NOMO-1 treated with DMSO at 0.1 percent for 48 hours (cell line): ENCODE results near the gene TMEM273.

Source experiments
- DNase-seq: peaks from one replicate; lab custom pipeline; 2025; ENCODE audit not compliant: unreplicated experiment; lab: John Stamatoyannopoulos, UW

The TMEM273 gene

GRCh38 chr10:49176310-49177268, 11.6 kb downstream of the TMEM273 start:
- DNase-seq, result no peak

- no peak for DNase-seq
Observed at GRCh38 chr10:49175587-49176309, 12.4 kb downstream of the TMEM273 start.

DNA sequence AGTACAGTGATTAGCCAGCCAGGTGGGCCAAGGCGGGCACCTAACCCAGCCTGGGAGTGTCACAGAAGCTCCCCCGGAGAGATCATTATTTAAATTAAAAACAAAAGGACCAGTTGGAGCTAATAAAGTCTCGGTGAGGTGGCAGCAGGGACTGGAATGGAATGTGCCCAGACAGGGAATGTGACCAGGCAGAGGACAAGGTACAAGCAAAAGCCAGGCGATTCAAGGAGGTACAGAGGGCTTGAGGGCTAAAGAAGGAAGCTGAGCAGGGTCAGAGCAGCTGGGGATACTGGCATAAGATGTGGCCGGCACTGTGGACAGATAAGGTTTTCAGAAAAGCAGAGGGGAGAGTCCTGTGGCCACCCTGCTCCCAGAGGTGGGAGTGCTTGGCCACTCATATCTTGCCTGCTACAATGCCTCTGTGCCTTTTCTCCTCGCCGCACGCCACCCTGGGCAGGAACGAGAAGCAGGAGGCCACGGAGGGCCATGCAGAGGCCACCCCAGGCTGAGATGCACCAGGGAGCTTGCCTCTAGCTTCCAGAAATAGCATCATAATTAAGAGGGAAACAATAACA, 13.2 kb downstream of the TMEM273 start:
- no peak for DNase-seq

DNA sequence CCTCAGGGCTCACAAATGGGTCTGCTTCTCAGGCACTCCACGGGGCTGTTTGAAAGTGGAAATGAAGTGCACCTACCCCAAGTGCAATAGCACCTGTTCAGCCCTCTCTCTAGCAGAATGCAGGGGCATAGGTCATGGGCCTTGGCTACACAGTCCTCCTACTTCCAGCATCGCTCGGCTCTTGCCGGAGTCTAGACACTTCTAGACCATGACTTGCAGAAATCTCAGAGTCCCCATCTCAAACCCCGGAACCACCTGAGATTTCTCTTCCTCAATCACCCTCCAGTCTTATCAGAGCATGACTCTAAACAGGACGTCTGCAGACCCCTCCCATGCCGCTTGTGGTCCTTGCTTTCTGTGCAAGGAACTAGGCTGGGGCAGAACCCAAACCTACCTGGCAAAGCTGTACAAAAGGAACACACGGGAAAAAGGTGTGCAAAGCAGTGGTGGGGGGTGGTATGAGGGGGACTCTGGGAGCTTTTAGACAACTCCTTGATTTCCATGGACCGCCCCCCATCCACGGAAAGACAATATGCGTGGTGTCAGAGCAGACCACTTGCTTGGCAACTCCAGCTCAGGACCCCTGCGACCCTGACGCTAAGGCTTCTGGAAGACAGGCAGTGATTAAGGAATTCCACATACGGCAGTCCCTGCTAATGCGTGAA, 13.8 kb downstream of the TMEM273 start:
- DNase-seq, result no peak

- no peak for DNase-seq
Observed at GRCh38 chr10:49173853-49174252, 14.3 kb downstream of the TMEM273 start.

DNA sequence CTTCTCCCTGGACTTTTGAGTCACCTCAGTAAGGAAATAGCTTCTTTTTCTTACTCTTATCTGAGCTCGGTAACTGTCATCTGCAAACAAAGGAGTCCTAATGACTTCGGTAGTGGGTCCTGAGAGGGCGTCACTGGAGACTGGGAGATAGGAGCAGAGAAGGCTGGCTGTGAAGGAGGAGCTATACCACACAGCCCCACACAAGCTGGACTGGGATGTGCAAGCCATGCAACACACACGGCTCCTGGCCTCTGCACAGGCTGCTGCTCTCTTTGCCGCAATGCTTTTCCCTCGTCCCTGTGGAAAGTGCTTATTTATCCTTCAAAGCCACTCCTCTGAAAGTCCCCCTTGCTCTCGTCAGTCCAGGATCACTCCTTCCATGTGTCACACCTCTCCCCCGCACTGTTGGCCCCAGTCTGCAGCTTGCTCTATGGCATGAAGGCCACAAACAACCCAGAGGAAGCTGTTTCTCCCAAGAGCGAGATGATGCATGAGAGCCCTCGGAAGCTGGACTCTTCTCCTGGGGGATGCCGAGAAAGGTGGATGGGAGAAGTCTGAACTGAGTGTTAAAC, 14.9 kb downstream of the TMEM273 start:
- DNase-seq, result no peak

DNA sequence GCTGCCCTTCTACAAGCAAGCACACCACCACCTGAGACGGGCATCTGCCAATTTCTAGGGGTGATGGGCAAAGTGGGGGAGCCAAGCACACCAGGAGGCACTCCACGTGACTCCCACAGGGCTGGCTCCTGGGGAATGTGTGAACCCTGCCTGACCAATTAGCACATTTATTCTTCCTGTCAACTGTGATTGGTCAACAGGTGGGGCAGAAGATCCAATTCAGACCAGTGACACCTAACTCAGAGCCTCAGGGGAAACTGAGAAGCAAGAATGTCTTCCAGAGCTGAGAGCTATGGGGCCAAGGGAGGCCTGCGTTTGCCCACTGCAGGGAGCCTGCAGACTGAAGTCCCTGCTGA, 15.4 kb downstream of the TMEM273 start:
- DNase-seq, result no peak

DNA sequence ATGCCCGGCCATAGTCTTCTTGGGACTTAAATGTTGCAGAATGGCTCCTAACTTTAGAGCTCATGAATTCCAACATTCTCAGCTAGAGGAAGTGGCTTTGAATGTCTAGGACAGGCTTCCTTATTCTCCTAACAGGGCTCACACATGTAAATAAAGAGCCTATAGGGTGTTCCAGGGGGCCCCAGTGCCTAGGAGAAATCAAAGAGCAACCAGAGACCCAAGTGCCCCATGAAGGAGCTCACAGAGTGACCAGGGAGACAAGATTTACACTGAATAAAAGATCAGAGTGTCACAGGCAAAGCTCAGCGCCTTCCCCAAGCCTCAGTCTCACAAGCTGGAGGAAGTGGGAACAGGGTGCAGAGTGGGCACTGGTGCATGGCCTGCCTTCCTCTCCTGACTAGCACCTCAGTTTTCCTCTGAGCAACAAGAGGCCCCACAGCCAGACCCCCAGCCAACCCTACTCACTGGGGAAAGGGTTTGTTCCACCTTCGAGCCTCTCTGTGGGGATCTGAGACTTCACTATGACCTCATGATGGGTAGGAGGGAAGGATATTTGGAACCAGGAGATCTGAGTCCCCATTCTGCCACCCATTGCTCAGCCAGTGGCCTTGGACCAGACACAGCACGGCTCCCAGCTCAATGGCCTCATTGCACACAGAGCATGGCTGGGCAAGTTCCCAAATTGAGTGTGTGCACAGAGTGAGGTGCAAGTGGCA, 16.0 kb downstream of the TMEM273 start:
- DNase-seq, result no peak

DNA sequence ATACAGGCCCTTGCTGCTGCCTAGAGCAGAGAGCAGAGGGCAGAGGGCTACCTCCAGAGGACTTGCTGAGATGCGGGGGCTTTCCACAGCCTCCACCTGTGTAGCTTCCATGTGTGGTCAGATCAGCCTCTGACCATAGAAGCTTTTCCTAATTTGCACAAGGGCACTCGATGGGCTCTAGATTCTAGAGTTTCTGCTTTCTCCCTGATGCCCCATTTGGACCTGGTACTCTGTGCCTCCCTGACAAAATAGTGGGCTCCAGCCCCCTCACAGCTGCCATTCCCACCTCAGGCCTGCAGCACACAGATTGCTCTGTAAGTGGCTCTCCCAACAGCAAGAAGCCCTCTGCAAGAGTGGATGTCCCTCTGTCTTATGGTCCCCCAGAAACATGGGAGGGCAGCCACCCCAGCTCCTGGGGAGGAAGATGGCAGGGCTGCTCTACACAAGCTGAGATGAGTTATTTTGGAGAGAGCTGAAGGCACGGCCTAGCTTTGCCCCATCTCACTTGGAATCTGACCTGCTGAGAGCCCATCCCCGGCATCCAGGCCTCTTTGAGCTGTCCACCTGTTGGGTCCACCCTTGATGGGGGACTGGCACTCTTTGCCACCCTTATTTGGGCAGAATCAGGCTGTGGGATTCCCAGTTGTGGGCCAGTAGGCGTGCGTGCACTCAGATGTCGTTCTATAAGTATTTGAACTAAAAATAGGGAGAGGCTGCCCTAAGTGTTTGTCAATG, 16.7 kb downstream of the TMEM273 start:
- no peak for DNase-seq

- no peak for DNase-seq
Observed at GRCh38 chr10:49170632-49171325, 17.4 kb downstream of the TMEM273 start.

DNA sequence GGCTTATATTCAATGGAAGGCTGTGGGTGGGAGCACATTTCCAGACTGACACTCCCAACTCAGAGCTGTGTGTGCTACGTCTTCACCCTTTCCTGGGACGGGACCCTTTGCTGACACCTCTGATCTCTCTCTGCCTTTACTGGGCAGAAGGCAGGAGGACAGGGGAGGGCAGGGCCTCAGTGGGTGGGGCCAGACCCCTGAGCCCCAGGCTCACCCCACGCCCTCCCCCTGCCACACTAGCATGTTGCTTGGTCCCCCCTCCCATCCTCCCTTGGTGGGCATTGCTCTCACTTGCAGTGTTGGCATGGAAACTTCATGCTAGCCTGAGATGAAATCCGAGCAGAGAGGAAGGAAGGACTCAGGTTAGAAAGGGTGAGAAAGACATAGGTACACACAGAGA, 18.4 kb downstream of the TMEM273 start:
- DNase-seq, result no peak

GRCh38 chr10:49168831-49169500, 19.2 kb downstream of the TMEM273 start:
- DNase-seq, result peak; percentile 60

GRCh38 chr10:49168171-49168540, 20.0 kb downstream of the TMEM273 start:
- no peak for DNase-seq

- DNase-seq, result no peak
Observed at GRCh38 chr10:49167425-49168170, 20.6 kb downstream of the TMEM273 start.

DNA sequence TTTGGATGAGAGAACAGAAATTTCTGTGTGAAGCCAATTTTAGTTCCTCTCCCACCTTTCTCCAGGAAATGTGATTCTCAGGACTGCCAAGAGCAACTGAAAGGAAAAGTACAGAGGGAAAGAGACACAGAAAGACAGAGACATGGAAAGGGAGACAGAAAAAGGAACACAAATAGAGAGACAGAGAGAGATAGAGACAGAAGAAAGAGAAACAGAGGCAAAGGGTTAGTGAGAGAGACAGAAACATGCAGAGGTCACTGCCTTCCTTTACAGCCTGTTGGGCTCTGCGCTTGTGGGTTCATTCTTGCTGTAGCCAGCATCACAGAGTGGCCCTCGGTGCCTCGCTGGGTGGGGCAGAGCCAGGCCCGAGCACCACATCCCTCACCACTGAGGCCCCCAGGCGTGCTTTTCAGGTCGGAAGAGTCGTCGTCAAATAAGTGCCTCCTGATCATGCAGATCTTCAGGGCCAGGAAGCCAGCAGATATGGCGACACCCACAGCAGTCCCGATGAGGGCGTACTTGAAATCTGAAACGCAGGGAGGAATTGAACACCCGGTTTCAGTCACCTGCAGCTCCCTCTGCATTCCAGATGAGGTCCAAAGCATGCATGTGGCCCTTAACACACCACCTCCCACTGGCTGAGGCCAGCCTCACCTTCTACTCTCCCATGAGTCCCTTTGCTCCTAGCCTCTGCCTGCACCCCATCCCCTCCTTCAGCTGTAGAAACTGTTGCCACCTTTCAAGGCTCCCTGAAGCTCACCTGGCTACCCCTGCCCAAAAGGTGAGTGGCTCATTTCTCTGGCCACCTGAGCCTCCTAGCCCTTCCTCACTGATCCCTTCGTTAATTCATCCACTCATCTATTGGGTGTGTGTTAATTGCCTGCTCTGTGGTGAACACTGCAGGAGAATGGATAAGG, 21.4 kb downstream of the TMEM273 start:
- DNase-seq, result no peak

- no peak for DNase-seq
Observed at GRCh38 chr10:49165821-49166483, 22.2 kb downstream of the TMEM273 start.
